CD4-positive, alpha-beta memory T cell (primary cell): ENCODE measurements around the gene SHISAL1. TPM values are rescaled to one million over a fixed set of nuclear protein-coding genes. Genes with fewer than 3 reads are reported as not detected.

Experiments used
- CTCF ChIA-PET: fragments of 350-600 bp; sonication (Branson Sonifier 250); formaldehyde crosslinking; loops from one replicate; lab custom pipeline; 2021; ENCODE audit warnings: inconsistent platforms; ENCODE audit not compliant: partially characterized antibody; lab: Charles Lee
- POLR2A ChIA-PET: fragments of 350-600 bp; sonication (Branson Sonifier 250); formaldehyde crosslinking; loops from one replicate; lab custom pipeline; 2021; ENCODE audit not compliant: partially characterized antibody; lab: Charles Lee
- DNase-seq, 5 donors: peaks; one replicate each; pipeline versions ENCODE4 v3.0.0 to v3.0.0-alpha.2; 2020 to 2022; ENCODE audit warnings: mixed read lengths in 1 of 5
- H3K27ac ChIP-seq: one replicate; pipeline ENCODE4 v1.7.0; 2013; ENCODE audit warnings: low read depth, low read length
- H3K27me3 ChIP-seq: 2 replicates; pipeline ENCODE4 v1.7.0; 2013; ENCODE audit warnings: mild to moderate bottlenecking, low read length, moderate library complexity; ENCODE audit not compliant: insufficient read depth
- H3K36me3 ChIP-seq: 2 replicates; pipeline ENCODE4 v1.7.0; 2013; ENCODE audit warnings: mild to moderate bottlenecking, low read length, moderate library complexity; ENCODE audit not compliant: insufficient read depth
- H3K4me1 ChIP-seq: 2 replicates; pipeline ENCODE4 v1.7.0; 2013; ENCODE audit warnings: mild to moderate bottlenecking, low read length, moderate library complexity; ENCODE audit not compliant: insufficient read depth
- H3K4me3 ChIP-seq, 2 donors: one replicate each; pipeline ENCODE4 v1.7.0; 2013; ENCODE audit warnings: low read length in 2 of 2, mild to moderate bottlenecking in 1 of 2
- H3K9me3 ChIP-seq, 2 donors: one replicate each; pipeline ENCODE4 v1.7.0; 2013; ENCODE audit warnings: low read length in 2 of 2, control low read depth in 1 of 2; ENCODE audit not compliant: control insufficient read depth in 1 of 2
- H3K27ac Mint-ChIP-seq, 7 donors: one replicate each; pipeline ENCODE4 v1.8.0; 2020 to 2021; ENCODE audit warnings: mixed read lengths in 7 of 7, mild to moderate bottlenecking in 6 of 7, inconsistent platforms in 3 of 7, moderate library complexity in 3 of 7
- H3K27me3 Mint-ChIP-seq, 2 donors: one replicate each; pipeline ENCODE4 v1.8.0; 2020 to 2021; ENCODE audit warnings: mixed read lengths in 2 of 2
- H3K36me3 Mint-ChIP-seq, 2 donors: one replicate each; pipeline ENCODE4 v1.8.0; 2020 to 2021; ENCODE audit warnings: mixed read lengths in 2 of 2, inconsistent platforms in 1 of 2, mild to moderate bottlenecking in 1 of 2
- H3K4me1 Mint-ChIP-seq, 4 donors: one replicate each; pipeline ENCODE4 v1.8.0; 2020 to 2021; ENCODE audit warnings: mixed read lengths in 4 of 4, mild to moderate bottlenecking in 1 of 4
- H3K4me3 Mint-ChIP-seq, 8 donors: one replicate each; pipeline ENCODE4 v1.8.0; 2020 to 2021; ENCODE audit warnings: mixed read lengths in 8 of 8, mild to moderate bottlenecking in 7 of 8, moderate library complexity in 6 of 8, inconsistent platforms in 3 of 8
- H3K9me3 Mint-ChIP-seq, 8 donors: one replicate each; pipeline ENCODE4 v1.8.0; 2020 to 2021; ENCODE audit warnings: mixed read lengths in 8 of 8, mild to moderate bottlenecking in 5 of 8, inconsistent platforms in 3 of 8, moderate library complexity in 1 of 8
- intact Hi-C: fragments of 100-400 bp; cut with micrococcal nuclease; formaldehyde crosslinking; loops from one replicate; pipeline ENCODE4 v1.15.1; 2023
- polyA plus RNA-seq, 2 donors: library from polyadenylated mRNA; unstranded; fragments of 300-500 nt; fragmentation: Illumina TruSeq; gene quantifications; one replicate each; pipeline ENCODE4 v1.2.3, GENCODE V29; 2021
- total RNA-seq, 2 experiments: library from RNA; stranded (reverse); gene quantifications; one replicate each; pipeline ENCODE4 v1.2.3, GENCODE V29; 2021

The SHISAL1 gene
- total and polyA plus RNA-seq, 4 experiments from 2014 or later = not detected

GRCh38 chr22:44199164-44199563 lies 113.6 kb downstream of the SHISAL1 start:
- peaks cover 2% of the 10 kb centered on the region for H3K4me1 ChIP-seq
- no peaks in the 10 kb centered on the region for H3K27me3 ChIP-seq
- Mint-ChIP-seq H3K36me3 (peaks cover 48 to 53% of the 10 kb centered on the region in 2 donors), H3K4me3 (no peak overlapping the region), H3K27ac (peak overlapping the region in 3 of 7 donors; percentile 53 to 84 (median 77)), H3K27me3 (no peaks in the 10 kb centered on the region), H3K4me1 (peaks cover 15 to 22% (median 17%) of the 10 kb centered on the region in 4 donors), H3K9me3 (peaks cover 0 to 1% (median 0%) of the 10 kb centered on the region in 8 donors)
- peaks cover 13% of the 10 kb centered on the region for H3K36me3 ChIP-seq
- ChIA-PET POLR2A (no interaction called here), CTCF (no interaction called here)
- no peaks in the 10 kb centered on the region for H3K9me3 ChIP-seq
- intact Hi-C loops = no loop called here
- H3K4me3 ChIP-seq = no peak overlapping the region
- DNase-seq = no peak
- no peak overlapping the region for H3K27ac ChIP-seq

GRCh38 chr22:44197271-44197670 lies 115.5 kb downstream of the SHISAL1 start:
- Histone ChIP-seq H3K4me3 (no peak overlapping the region), H3K9me3 (no peaks in the 10 kb centered on the region), H3K27me3 (no peaks in the 10 kb centered on the region), H3K36me3 (peaks cover 13% of the 10 kb centered on the region), H3K27ac (no peak overlapping the region), H3K4me1 (peaks cover 21% of the 10 kb centered on the region)
- CTCF ChIA-PET = no interaction called here
- no peaks in the 10 kb centered on the region for H3K27me3 Mint-ChIP-seq
- H3K4me1 Mint-ChIP-seq = peaks cover 29 to 39% (median 33%) of the 10 kb centered on the region in 4 donors
- no peak for DNase-seq
- H3K9me3 Mint-ChIP-seq = peaks cover 0 to 3% (median 0%) of the 10 kb centered on the region in 8 donors
- H3K36me3 Mint-ChIP-seq = peaks cover 43 to 48% of the 10 kb centered on the region in 2 donors
- POLR2A ChIA-PET = no interaction called here
- no peak overlapping the region for H3K27ac Mint-ChIP-seq
- intact Hi-C loops = no loop called here
- H3K4me3 Mint-ChIP-seq = no peak overlapping the region

DNA sequence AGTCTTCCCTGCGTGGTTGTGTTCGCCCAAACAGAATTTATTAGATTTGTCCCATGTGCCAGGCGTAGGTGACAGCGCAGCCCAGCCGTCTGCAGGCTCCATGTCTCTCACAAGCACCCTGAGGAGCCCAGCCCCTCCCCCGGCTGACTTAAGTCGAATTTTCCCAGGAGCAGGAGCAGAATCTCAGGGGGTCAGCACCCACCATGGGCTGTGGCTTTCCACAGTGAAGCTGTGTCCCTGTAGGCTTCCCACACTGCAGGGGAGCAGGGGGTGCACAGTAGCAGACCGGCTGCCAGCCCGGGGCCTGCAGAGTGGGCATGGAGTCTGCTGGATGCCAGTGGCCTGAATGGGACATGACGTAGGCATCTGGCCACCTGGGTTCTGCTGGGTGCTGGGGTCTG lies 116.0 kb downstream of the SHISAL1 start:
- H3K4me3 ChIP-seq = no peak overlapping the region
- no peaks in the 10 kb centered on the region for H3K27me3 Mint-ChIP-seq
- ChIA-PET POLR2A (interaction anchor here (1.6 kb wide), 1 partner anchor 16 kb away, joined by 9 read pairs; the partner anchor contains the start of gene PARVG), CTCF (no interaction called here)
- H3K4me1 ChIP-seq = peaks cover 27% of the 10 kb centered on the region
- no peak for DNase-seq
- H3K4me3 Mint-ChIP-seq = no peak overlapping the region
- H3K36me3 Mint-ChIP-seq = peaks cover 38 to 43% of the 10 kb centered on the region in 2 donors
- peaks cover 13% of the 10 kb centered on the region for H3K36me3 ChIP-seq
- no peak overlapping the region for H3K27ac ChIP-seq
- no peak overlapping the region for H3K27ac Mint-ChIP-seq
- no peaks in the 10 kb centered on the region for H3K9me3 ChIP-seq
- peaks cover 0 to 3% (median 0%) of the 10 kb centered on the region in 8 donors for H3K9me3 Mint-ChIP-seq
- no peaks in the 10 kb centered on the region for H3K27me3 ChIP-seq
- H3K4me1 Mint-ChIP-seq = peaks cover 29 to 41% (median 34%) of the 10 kb centered on the region in 4 donors
- intact Hi-C loops = no loop called here

DNA sequence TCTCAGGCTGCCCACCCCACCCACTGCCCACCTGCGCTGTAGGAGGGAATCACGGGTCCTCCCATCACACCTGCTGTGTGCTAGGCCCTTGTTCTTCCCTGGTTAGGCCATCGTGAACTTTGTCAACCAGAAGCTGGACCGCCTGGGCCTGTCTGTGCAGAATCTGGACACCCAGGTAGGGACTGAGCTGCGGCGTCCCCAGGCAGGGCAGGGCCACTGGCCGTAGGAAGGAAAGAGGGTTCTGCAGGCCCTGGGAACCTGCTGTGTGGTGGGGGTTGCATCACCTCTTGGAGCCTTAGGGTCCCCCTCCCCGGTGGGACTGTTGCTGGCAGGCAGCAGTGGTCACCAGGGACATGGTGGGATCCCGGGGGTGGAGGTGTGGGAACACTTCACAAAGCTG lies 116.5 kb downstream of the SHISAL1 start:
- Histone ChIP-seq H3K4me3 (no peak overlapping the region), H3K9me3 (no peaks in the 10 kb centered on the region), H3K27me3 (no peaks in the 10 kb centered on the region), H3K36me3 (peaks cover 13% of the 10 kb centered on the region), H3K27ac (no peak overlapping the region), H3K4me1 (peaks cover 30% of the 10 kb centered on the region)
- ChIA-PET POLR2A (interaction anchor here (1.6 kb wide), 1 partner anchor 15 kb away, joined by 9 read pairs; the partner anchor contains the start of gene PARVG), CTCF (interaction anchor here (0.7 kb wide), 1 partner anchor 23 kb away, joined by 3 read pairs; no protein-coding TSS in a partner anchor)
- H3K9me3 Mint-ChIP-seq = peaks cover 0 to 3% (median 0%) of the 10 kb centered on the region in 8 donors
- no peak overlapping the region for H3K27ac Mint-ChIP-seq
- no peak overlapping the region for H3K4me3 Mint-ChIP-seq
- peaks cover 38 to 42% of the 10 kb centered on the region in 2 donors for H3K36me3 Mint-ChIP-seq
- H3K4me1 Mint-ChIP-seq = peaks cover 31 to 43% (median 37%) of the 10 kb centered on the region in 4 donors
- DNase-seq = no peak
- intact Hi-C loops = no loop called here
- no peaks in the 10 kb centered on the region for H3K27me3 Mint-ChIP-seq

GRCh38 chr22:44195189-44195871 lies 117.4 kb downstream of the SHISAL1 start:
- H3K4me3 Mint-ChIP-seq = no peak overlapping the region
- no peak for DNase-seq
- Histone ChIP-seq H3K27ac (no peak overlapping the region), H3K27me3 (no peaks in the 10 kb centered on the region), H3K4me3 (no peak overlapping the region), H3K4me1 (peaks cover 37% of the 10 kb centered on the region), H3K36me3 (peaks cover 13% of the 10 kb centered on the region), H3K9me3 (no peaks in the 10 kb centered on the region)
- no peaks in the 10 kb centered on the region for H3K27me3 Mint-ChIP-seq
- intact Hi-C loops = no loop called here
- H3K4me1 Mint-ChIP-seq = peaks cover 31 to 46% (median 35%) of the 10 kb centered on the region in 4 donors
- ChIA-PET POLR2A (interaction anchor here (1.6 kb wide), 1 partner anchor 14 kb away, joined by 9 read pairs; the partner anchor contains the start of gene PARVG), CTCF (interaction anchor here (0.8 kb wide), 1 partner anchor 11 kb away, joined by 3 read pairs; no protein-coding TSS in a partner anchor)
- H3K9me3 Mint-ChIP-seq = peaks cover 0 to 3% (median 0%) of the 10 kb centered on the region in 8 donors
- H3K27ac Mint-ChIP-seq = peak overlapping the region in 2 of 7 donors; percentile 33 to 63
- peaks cover 36 to 42% of the 10 kb centered on the region in 2 donors for H3K36me3 Mint-ChIP-seq

- no peak overlapping the region for H3K4me3 ChIP-seq
- H3K9me3 ChIP-seq = no peaks in the 10 kb centered on the region
- intact Hi-C loops = no loop called here
- H3K4me1 Mint-ChIP-seq = peaks cover 30 to 45% (median 34%) of the 10 kb centered on the region in 4 donors
- H3K27ac Mint-ChIP-seq = peak overlapping the region in 4 of 7 donors; percentile 26 to 85 (median 44)
- no peaks in the 10 kb centered on the region for H3K27me3 Mint-ChIP-seq
- H3K36me3 ChIP-seq = peaks cover 13% of the 10 kb centered on the region
- DNase-seq = no peak
- CTCF ChIA-PET = no interaction called here
- H3K9me3 Mint-ChIP-seq = peaks cover 0 to 3% (median 0%) of the 10 kb centered on the region in 8 donors
- POLR2A ChIA-PET = interaction anchor here (4.9 kb wide), 1 partner anchor 13 kb away, joined by 31 read pairs; the partner anchor contains the start of gene PARVG
- H3K4me1 ChIP-seq = peaks cover 37% of the 10 kb centered on the region
- no peak overlapping the region for H3K27ac ChIP-seq
- peaks cover 31 to 40% of the 10 kb centered on the region in 2 donors for H3K36me3 Mint-ChIP-seq
- H3K27me3 ChIP-seq = no peaks in the 10 kb centered on the region
- peak overlapping the region in 1 of 8 donors; percentile 22 for H3K4me3 Mint-ChIP-seq
These were observed 118.2 kb downstream of the SHISAL1 start for GRCh38 chr22:44194569-44194968.
